Keratinocyte (primary cell): ENCODE results near the gene SLC1A5. TPM values are rescaled to one million over a fixed set of nuclear protein-coding genes. Genes with fewer than 3 reads are reported as not detected.

Experiments used
- DNase-seq: peaks from one replicate; pipeline ENCODE4 v3.0.0-alpha.2; 2011; ENCODE audit warnings: low read depth, missing footprints, low spot score
- FAIRE-seq: peaks from 2 replicates; lab custom pipeline; 2011; peaks lifted over from hg19 to GRCh38; lab: Jason Lieb, UNC
- H2AFZ ChIP-seq: 2 replicates; pipeline ENCODE4 v1.6.0; 2012; ENCODE audit warnings: low read length, control low read depth, inconsistent platforms; ENCODE audit not compliant: control insufficient read depth
- H3K27ac ChIP-seq: 2 replicates; pipeline ENCODE4 v1.5.1; 2011; ENCODE audit warnings: low read length; ENCODE audit not compliant: control insufficient read depth, insufficient read depth
- H3K27me3 ChIP-seq: 3 replicates; pipeline ENCODE4 v1.6.0; 2011; ENCODE audit warnings: low read length; ENCODE audit not compliant: control insufficient read depth, insufficient read depth; ENCODE audit errors: extremely low read depth
- H3K36me3 ChIP-seq, 2 experiments: 2 replicates in 1 of 2; 3 replicates in 1 of 2; pipeline ENCODE4 v1.5.1; 2011; ENCODE audit warnings: low read length in 2 of 2, mild to moderate bottlenecking in 1 of 2; ENCODE audit not compliant: control insufficient read depth in 2 of 2, insufficient read depth in 2 of 2; ENCODE audit errors: extremely low read depth in 1 of 2
- H3K4me1 ChIP-seq: 3 replicates; pipeline ENCODE4 v1.5.1; 2011; ENCODE audit warnings: low read length; ENCODE audit not compliant: control insufficient read depth, insufficient read depth; ENCODE audit errors: extremely low read depth
- H3K4me2 ChIP-seq: 3 replicates; pipeline ENCODE4 v1.6.0; 2011; ENCODE audit warnings: low read depth, low read length; ENCODE audit not compliant: control insufficient read depth, insufficient read depth; ENCODE audit errors: extremely low read depth
- H3K4me3 ChIP-seq, 3 experiments: fragments of 200-600 bp in 1 of 3; sonication (generic) in 1 of 3; 2 replicates in 2 of 3; 3 replicates in 1 of 3; pipeline ENCODE4 v1.5.1; 2011 to 2016; ENCODE audit warnings: low read length in 3 of 3, mild to moderate bottlenecking in 3 of 3, control low read depth in 2 of 3, inconsistent platforms in 1 of 3, low read depth in 1 of 3, mixed read lengths in 1 of 3, mixed run types in 1 of 3, moderate library complexity in 1 of 3; ENCODE audit not compliant: control insufficient read depth in 2 of 3, insufficient read depth in 2 of 3; ENCODE audit errors: extremely low read depth in 1 of 3
- H3K79me2 ChIP-seq: 2 replicates; pipeline ENCODE4 v1.6.0; 2012; ENCODE audit warnings: low read length; ENCODE audit not compliant: control insufficient read depth, insufficient read depth
- H3K9ac ChIP-seq: 3 replicates; pipeline ENCODE4 v1.6.0; 2011; ENCODE audit warnings: low read length; ENCODE audit not compliant: control insufficient read depth, insufficient read depth; ENCODE audit errors: extremely low read depth
- H3K9me1 ChIP-seq: 3 replicates; pipeline ENCODE4 v1.6.0; 2011; ENCODE audit warnings: low read length; ENCODE audit not compliant: control insufficient read depth, insufficient read depth; ENCODE audit errors: extremely low read depth
- H3K9me3 ChIP-seq: 2 replicates; pipeline ENCODE4 v1.5.1; 2012; ENCODE audit warnings: low read depth, low read length; ENCODE audit not compliant: control insufficient read depth
- H4K20me1 ChIP-seq: 3 replicates; pipeline ENCODE4 v1.6.0; 2011; ENCODE audit warnings: low read length; ENCODE audit not compliant: control insufficient read depth, insufficient read depth; ENCODE audit errors: extremely low read depth
- EZH2 ChIP-seq: IDR thresholded peaks from one replicate; pipeline ENCODE4 v1.6.1; 2012; ENCODE audit warnings: inconsistent platforms, mild to moderate bottlenecking, low read length, moderate library complexity
- dilution Hi-C: fragments of 300-500 bp; cut with MboI; formaldehyde crosslinking; loops from one replicate; pipeline ENCODE4 v1.7.0; 2020; ENCODE audit warnings: low sequenced_read_pairs; ENCODE audit not compliant: extremely low pct_ligation_motif_present
- polyA plus RNA-seq, 5 experiments: library from polyadenylated mRNA; depleted of rRNA in 3 of 5; stranded (reverse) in 3 of 5; stranded (forward) in 1 of 5; unstranded in 1 of 5; fragments of >200 nt; gene quantifications; 1 replicate in 1 of 5; 2 replicates in 3 of 5; 3 replicates in 1 of 5; pipeline versions ENCODE4 v1.2.1 to v1.2.3, GENCODE V29; 2011 to 2012; ENCODE audit warnings: missing spikeins in 2 of 5, low read depth in 1 of 5, low replicate concordance in 1 of 5
- TF ChIP-seq, protein P1 (sequence below), 3 experiments: IDR thresholded peaks in 1 of 3; conservative IDR thresholded peaks in 1 of 3; optimal IDR thresholded peaks in 1 of 3; 2 replicates in 2 of 3; 3 replicates in 1 of 3; pipeline versions ENCODE3 to v1.5.1; 2011; ENCODE audit warnings: low read length in 3 of 3, mild to moderate bottlenecking in 3 of 3, moderate library complexity in 2 of 3, control low read depth in 1 of 3, inconsistent platforms in 1 of 3; ENCODE audit not compliant: insufficient read depth in 2 of 3; ENCODE audit errors: extremely low read depth in 1 of 3

The SLC1A5 gene
- polyA plus RNA-seq, 1 donor (not counting 4 experiments of a cell fraction or from before 2014, with no cell fraction given) = 90.4 TPM

DNA sequence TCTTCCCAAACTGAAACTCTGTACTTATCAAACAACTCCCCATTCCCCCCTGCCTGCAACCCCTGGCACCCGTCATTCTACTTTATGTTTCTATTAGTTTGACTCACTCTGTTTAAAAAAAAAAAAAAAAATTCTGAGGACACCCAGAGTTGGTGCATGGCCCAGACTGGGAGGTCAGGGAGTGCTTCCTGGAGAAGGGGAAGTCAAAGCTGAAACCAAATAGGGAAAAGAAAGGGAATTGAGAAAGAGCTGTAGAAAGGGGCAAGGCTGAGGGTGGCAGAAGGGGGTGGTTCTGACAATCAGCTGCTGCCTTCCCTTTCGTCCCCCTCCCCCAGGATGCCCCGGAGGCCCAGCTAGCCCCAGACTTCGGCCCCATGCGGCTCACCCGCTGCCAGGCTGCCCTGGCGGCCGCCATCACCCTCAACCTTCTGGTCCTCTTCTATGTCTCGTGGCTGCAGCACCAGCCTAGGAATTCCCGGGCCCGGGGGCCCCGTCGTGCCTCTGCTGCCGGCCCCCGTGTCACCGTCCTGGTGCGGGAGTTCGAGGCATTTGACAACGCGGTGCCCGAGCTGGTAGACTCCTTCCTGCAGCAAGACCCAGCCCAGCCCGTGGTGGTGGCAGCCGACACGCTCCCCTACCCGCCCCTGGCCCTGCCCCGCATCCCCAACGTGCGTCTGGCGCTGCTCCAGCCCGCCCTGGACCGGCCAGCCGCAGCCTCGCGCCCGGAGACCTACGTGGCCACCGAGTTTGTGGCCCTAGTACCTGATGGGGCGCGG is 33.1 kb downstream of the SLC1A5 start:
- Histone ChIP-seq H3K9me1 (no peaks in the 10 kb centered on the region), H3K79me2 (no peaks in the 10 kb centered on the region), H3K36me3 (peaks cover 4 to 5% of the 10 kb centered on the region in 2 experiments), H3K9ac (no peak overlapping the region), H2AFZ (no peak overlapping the region), H3K27ac (no peak overlapping the region), H3K4me2 (no peak overlapping the region), H4K20me1 (no peaks in the 10 kb centered on the region), H3K27me3 (no peaks in the 10 kb centered on the region), H3K9me3 (no peaks in the 10 kb centered on the region), H3K4me1 (peaks cover 8% of the 10 kb centered on the region), H3K4me3 (no peak overlapping the region)
- FAIRE-seq (no peak), DNase-seq (no peak)
- dilution Hi-C loops = no loop called here
- TF ChIP-seq, protein P1, sequence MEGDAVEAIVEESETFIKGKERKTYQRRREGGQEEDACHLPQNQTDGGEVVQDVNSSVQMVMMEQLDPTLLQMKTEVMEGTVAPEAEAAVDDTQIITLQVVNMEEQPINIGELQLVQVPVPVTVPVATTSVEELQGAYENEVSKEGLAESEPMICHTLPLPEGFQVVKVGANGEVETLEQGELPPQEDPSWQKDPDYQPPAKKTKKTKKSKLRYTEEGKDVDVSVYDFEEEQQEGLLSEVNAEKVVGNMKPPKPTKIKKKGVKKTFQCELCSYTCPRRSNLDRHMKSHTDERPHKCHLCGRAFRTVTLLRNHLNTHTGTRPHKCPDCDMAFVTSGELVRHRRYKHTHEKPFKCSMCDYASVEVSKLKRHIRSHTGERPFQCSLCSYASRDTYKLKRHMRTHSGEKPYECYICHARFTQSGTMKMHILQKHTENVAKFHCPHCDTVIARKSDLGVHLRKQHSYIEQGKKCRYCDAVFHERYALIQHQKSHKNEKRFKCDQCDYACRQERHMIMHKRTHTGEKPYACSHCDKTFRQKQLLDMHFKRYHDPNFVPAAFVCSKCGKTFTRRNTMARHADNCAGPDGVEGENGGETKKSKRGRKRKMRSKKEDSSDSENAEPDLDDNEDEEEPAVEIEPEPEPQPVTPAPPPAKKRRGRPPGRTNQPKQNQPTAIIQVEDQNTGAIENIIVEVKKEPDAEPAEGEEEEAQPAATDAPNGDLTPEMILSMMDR (optimal IDR thresholded peaks at IDR 0.05 in 1 of 3, IDR thresholded peaks at IDR 0.05 in 1 of 3, conservative IDR thresholded peaks at IDR 0.05 in 1 of 3; ENCODE audit: extremely low read depth in 1 of 3, insufficient read depth in 2 of 3, low read length in 3 of 3) = no peak
- no peak for TF ChIP-seq EZH2

DNA sequence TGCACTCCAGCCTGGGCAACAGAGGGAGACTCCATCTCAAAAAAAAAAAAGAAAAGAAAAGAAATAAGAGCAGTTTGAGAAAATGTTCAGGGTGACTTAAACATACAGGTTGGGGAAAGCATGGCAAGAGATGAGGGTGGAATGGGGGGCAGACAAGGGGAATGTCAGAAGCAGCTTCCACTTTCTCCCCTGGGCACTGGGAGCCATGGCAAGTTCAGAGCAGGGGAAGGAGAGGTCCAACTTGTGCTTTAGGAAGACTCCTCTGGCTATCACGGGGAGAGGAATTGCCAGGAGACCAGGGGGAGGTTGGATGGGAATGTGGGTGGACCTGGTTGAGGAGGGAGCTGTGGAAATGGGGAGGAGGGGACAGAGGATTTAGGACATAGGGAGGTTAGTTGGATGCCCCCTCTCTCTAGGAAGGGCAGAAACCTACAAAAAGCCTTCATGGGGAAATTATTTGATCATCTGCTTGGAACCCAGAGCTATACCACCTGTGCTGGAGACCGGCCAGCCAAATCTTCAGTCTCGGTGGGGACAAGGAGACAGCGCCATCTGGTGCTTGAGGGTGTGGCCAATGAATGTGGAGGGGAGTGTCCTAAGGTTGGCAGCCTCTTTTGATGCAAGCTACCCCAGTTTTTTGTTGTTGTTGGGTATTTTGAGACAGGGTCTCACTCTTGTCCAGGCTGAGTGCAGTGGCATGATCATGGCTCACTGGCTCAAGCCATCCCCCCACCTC is 34.8 kb downstream of the SLC1A5 start:
- no peaks in the 10 kb centered on the region for H3K27me3 ChIP-seq
- DNase-seq (no peak), FAIRE-seq (no peak)
- peaks cover 5 to 8% of the 10 kb centered on the region in 2 experiments for H3K36me3 ChIP-seq
- no peak overlapping the region for H3K9ac ChIP-seq
- no peak overlapping the region for H3K4me2 ChIP-seq
- no peak overlapping the region for H2AFZ ChIP-seq
- TF ChIP-seq EZH2 = no peak
- TF ChIP-seq, protein P1 (optimal IDR thresholded peaks at IDR 0.05 in 1 of 3, IDR thresholded peaks at IDR 0.05 in 1 of 3, conservative IDR thresholded peaks at IDR 0.05 in 1 of 3; ENCODE audit: extremely low read depth in 1 of 3, insufficient read depth in 2 of 3, low read length in 3 of 3) = peak; percentile 54 to 80 (median 59)
- dilution Hi-C loops = no loop called here
- no peaks in the 10 kb centered on the region for H4K20me1 ChIP-seq
- H3K79me2 ChIP-seq = no peaks in the 10 kb centered on the region
- H3K9me1 ChIP-seq = no peaks in the 10 kb centered on the region
- no peaks in the 10 kb centered on the region for H3K4me1 ChIP-seq
- no peak overlapping the region for H3K27ac ChIP-seq
- no peaks in the 10 kb centered on the region for H3K9me3 ChIP-seq
- no peak overlapping the region for H3K4me3 ChIP-seq
